Epithelial cell of proximal tubule (primary cell): ENCODE measurements around the gene KCNK10. TPM values are rescaled to one million over a fixed set of nuclear protein-coding genes. Genes with fewer than 3 reads are reported as not detected.

Source experiments
- DNase-seq: peaks from one replicate; pipeline ENCODE4 v3.0.0-alpha.2; 2011; ENCODE audit warnings: low read depth
- H3K4me3 ChIP-seq: 2 replicates; pipeline ENCODE4 v1.5.1; 2011; ENCODE audit warnings: low read depth, mild to moderate bottlenecking, low read length
- total RNA-seq: library from RNA; depleted of rRNA; stranded (reverse); fragments of >200 nt; gene quantifications from 2 replicates; pipeline ENCODE4 v1.2.3, GENCODE V29; 2015
- TF ChIP-seq, protein P1 (sequence below): conservative IDR thresholded peaks from 2 replicates; pipeline ENCODE4 v1.5.1; 2012; ENCODE audit warnings: low read depth, mild to moderate bottlenecking, low read length

The KCNK10 gene
- total RNA-seq, 1 donor from 2014 or later, result 4.2 TPM

DNA sequence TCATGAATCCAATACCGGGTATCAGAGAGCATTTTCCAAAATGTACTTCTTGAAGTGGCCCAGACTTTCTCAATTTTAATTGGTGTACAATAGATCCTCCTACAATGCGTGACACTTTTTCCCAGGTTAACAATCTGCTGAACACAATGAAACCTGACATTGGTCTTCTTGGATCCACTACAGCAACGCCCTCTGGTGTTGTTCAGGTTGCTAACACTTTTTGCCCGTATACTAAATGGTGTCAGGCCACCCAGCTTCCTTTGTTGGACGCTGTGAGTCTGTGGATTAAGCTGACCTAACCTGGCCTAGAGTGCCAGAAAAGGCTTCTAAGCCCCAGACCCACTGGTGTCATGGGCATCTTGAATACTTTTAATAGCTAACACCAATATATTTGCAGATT, 89.2 kb downstream of the KCNK10 start:
- TF ChIP-seq, protein P1, sequence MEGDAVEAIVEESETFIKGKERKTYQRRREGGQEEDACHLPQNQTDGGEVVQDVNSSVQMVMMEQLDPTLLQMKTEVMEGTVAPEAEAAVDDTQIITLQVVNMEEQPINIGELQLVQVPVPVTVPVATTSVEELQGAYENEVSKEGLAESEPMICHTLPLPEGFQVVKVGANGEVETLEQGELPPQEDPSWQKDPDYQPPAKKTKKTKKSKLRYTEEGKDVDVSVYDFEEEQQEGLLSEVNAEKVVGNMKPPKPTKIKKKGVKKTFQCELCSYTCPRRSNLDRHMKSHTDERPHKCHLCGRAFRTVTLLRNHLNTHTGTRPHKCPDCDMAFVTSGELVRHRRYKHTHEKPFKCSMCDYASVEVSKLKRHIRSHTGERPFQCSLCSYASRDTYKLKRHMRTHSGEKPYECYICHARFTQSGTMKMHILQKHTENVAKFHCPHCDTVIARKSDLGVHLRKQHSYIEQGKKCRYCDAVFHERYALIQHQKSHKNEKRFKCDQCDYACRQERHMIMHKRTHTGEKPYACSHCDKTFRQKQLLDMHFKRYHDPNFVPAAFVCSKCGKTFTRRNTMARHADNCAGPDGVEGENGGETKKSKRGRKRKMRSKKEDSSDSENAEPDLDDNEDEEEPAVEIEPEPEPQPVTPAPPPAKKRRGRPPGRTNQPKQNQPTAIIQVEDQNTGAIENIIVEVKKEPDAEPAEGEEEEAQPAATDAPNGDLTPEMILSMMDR, result no peak
- no peak overlapping the region for H3K4me3 ChIP-seq
- DNase-seq, result no peak

DNA sequence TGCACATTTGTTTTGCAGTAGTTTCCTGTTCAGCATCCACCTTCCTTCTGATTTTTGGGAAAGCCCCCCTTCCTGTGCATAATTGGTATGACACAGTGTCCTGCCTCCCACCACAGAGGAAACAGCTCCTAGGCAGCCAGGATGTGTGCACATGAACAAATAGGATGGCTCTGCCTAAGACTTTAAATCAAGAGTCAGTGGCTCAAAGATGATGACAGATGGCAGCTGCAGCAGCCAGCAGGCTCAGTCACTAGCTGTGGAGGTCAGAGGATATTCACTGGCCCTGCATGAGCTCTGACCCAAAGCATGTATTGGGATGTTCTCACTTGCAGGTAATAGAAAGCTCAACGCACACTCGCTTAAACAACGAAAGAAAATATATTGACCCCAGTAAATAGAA, 90.3 kb downstream of the KCNK10 start:
- TF ChIP-seq, protein P1, result no peak
- no peak for DNase-seq
- no peak overlapping the region for H3K4me3 ChIP-seq

DNA sequence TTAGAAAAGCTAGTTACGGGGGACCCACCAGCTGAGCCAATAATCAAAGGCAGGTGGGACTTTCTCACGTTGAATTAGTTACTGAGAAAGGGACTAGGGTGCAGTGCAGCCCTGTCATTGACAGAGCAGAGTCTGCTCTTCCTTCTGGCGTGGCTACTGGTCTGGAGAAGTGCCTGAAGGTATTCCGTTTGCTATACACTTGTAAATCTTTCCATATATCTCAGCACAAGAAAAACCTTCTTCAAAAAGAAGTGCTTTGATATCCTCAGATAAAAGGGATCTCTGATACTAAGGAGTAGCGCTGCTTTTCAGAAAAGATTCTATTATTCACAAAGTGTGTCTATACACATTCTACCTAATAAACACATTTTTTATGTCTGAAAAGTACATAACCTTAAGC, 91.5 kb downstream of the KCNK10 start:
- TF ChIP-seq, protein P1, result no peak
- no peak for DNase-seq
- H3K4me3 ChIP-seq, result no peak overlapping the region

DNA sequence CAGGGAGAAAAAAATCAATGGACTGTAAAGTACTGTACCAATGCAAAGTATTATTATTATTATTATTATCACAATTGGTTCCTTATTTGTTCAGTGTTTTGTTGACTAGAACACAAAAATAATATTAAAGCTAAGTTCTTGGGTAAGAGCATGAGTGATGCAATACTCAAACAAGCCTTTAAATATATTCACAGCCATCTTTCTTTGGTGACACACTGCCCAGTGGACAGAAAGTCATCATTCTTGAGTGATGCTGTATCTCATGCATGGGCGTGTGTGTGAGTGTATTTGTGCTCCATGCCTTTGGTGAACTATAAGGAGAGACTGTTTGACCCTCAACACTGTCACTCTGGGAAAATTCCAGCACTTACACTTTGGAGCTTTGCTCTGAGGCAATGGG, 93.6 kb downstream of the KCNK10 start:
- DNase-seq, result no peak
- TF ChIP-seq, protein P1, result no peak
- H3K4me3 ChIP-seq, result no peak overlapping the region

DNA sequence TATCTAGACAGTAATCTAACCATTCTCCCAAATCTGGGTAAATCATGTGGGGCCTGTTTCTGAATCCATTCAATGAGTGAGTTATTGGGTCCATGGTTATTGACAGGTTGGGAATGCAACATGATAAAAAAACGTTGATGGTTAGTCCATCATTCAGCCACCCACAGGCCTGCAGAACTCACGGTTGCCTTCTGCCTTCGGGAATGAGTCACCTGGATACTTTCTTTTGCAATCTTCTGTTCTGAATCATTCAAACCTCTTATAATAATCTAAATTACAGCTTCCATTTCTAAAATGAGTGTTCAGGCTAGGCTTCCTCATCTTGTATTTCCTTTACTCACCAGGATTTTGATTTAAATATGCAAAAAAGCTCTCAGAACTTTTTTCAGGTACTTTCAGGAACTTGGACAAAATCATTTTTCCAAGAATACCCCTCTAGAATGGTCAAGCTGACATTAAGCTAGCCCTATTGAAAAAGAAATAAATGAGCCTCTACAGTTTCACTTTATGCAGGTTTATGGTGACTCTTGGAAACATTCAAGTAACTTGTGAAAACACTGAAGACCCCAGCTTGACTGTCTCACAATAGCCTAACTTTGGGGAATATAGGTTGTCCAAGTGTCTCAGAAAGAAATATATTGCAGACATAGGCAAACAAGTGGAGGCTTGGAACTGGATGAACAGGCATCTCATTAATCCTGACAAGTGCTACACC, 94.4 kb downstream of the KCNK10 start:
- TF ChIP-seq, protein P1, result no peak
- no peak for DNase-seq
- no peak overlapping the region for H3K4me3 ChIP-seq

DNA sequence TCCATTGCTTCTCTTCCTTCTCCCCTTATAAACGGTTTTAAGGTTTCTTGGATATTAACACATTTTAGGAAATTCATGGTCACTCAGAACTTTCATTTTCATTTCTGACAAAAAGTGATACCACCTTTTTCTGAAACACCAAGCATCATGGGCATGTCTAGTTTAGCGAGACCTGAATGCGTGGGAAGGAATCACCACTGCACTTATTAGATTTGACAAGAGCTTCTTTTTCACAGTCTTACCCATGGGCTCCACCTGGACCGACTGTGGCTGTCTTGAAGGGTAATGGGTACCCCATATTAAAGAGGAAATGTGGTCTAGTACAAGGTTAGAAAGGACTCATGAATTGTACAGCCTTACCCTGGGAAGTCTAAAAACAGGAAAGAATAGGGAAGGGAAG, 95.4 kb downstream of the KCNK10 start:
- TF ChIP-seq, protein P1, result no peak
- no peak for DNase-seq
- H3K4me3 ChIP-seq, result no peak overlapping the region

DNA sequence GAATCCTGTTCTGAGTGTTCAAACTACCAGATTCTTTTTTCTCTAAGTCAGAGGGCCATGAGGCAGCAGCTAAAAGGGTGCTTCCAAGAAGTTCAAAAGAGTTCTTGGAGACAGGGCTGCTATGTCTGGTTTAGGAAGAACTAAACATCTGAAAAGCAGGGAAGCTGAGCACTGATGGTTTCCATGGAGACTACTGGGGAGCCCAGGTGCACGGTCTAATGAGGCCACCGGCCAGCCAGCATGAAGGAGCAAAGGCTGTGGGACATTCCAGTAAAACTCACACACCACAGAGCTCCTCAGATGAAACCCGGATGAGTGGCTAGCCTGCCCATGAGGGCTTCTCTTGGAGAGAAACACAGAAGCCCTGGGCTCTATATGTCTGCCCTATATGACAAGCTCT, 97.3 kb downstream of the KCNK10 start:
- H3K4me3 ChIP-seq, result no peak overlapping the region
- TF ChIP-seq, protein P1, result no peak
- DNase-seq, result no peak
